PFSK-1 (cell line): ENCODE data around the gene TENM3.

Experiments
- FOXP2 ChIP-seq: optimal IDR thresholded peaks from 2 replicates; pipeline ENCODE3; 2011; ENCODE audit warnings: borderline replicate concordance, control low read depth, inconsistent platforms; ENCODE audit not compliant: insufficient read depth; ENCODE audit errors: extremely low read length, extremely low read depth
- POLR2AphosphoS5 ChIP-seq: IDR thresholded peaks from 2 replicates; pipeline ENCODE4 v1.6.1; 2012; ENCODE audit warnings: low read depth, mild to moderate bottlenecking, control low read depth, low read length, moderate library complexity

- TF ChIP-seq POLR2AphosphoS5 = no peak
- TF ChIP-seq FOXP2 = no peak
Observed at GRCh38 chr4:182208526-182209050, 34.6 kb upstream of the TENM3 start.
